HEK293 (cell line): ENCODE results near the gene MYOG.

Source experiments
- CTCF ChIP-seq: fragments of 450-650 bp; formaldehyde crosslinking; IDR thresholded peaks from 2 replicates; pipeline ENCODE4 v1.5.1; 2016; ENCODE audit warnings: missing biosample characterization, missing genetic modification characterization
- ELK4 ChIP-seq: IDR thresholded peaks from 2 replicates; pipeline ENCODE4 v1.6.1; 2011; ENCODE audit warnings: mild to moderate bottlenecking, low read depth, low read length, borderline replicate concordance
- FEZF1 ChIP-seq: fragments of 450-650 bp; formaldehyde crosslinking; IDR thresholded peaks from 2 replicates; pipeline ENCODE4 v1.5.1; 2016; ENCODE audit warnings: missing biosample characterization, missing genetic modification characterization
- YY2 ChIP-seq: fragments of 450-650 bp; formaldehyde crosslinking; IDR thresholded peaks from 2 replicates; pipeline ENCODE4 v1.5.1; 2016; ENCODE audit warnings: missing biosample characterization, missing genetic modification characterization
- ZNF501 ChIP-seq: fragments of 450-650 bp; formaldehyde crosslinking; IDR thresholded peaks from 2 replicates; pipeline ENCODE4 v1.5.1; 2016; ENCODE audit warnings: missing biosample characterization, missing genetic modification characterization
- ZNF629 ChIP-seq: fragments of 450-650 bp; formaldehyde crosslinking; IDR thresholded peaks from 2 replicates; pipeline ENCODE4 v1.5.1; 2017; ENCODE audit warnings: missing biosample characterization, missing genetic modification characterization
- ZNF843 ChIP-seq: fragments of 450-650 bp; formaldehyde crosslinking; IDR thresholded peaks from 2 replicates; pipeline ENCODE4 v1.5.1; 2016; ENCODE audit warnings: missing biosample characterization, missing genetic modification characterization

DNA sequence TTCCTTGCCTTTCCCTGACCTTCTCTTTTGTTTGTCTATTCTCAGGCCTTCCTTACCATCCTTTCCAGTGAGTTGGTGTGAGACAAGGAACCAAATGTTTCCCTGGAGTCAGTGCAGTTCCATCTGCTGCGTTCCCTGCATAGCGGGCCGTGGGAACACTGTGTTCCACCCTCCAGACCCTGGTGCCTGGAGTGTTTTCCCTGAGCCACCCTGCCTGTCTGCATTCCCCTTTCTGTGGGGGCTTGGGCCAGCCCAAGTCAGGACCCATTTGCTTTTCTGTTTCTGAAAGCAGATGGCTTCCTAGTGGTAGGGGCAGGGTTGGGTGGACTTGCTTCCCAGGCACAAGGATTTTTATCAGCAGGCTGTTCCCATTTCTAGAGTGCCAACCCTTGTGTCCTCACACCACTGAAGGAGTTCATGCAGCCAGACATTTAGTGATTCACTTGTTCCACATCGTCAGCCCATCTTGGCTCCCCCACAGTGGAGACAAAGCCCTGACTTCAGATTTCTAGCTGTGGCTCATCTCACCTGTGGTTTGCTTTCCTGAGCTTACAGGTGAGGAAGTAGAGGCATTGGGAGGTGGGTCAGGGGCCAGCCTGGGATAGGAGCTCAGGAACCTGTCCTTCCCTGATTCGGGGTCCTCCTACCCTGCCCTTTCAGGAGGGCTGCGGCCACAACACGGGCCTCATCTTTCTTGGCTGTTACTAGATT is 14.1 kb upstream of the MYOG start:
- TF ChIP-seq FEZF1 (tag by site-specific recombination), result no peak
- TF ChIP-seq ZNF501 (tag by site-specific recombination), result no peak
- TF ChIP-seq YY2 (tag by site-specific recombination), result no peak
- no peak for TF ChIP-seq ZNF629 (tag by site-specific recombination)
- no peak for TF ChIP-seq ELK4
- no peak for TF ChIP-seq CTCF (tag by site-specific recombination)
- no peak for TF ChIP-seq ZNF843 (tag by site-specific recombination)
